SH-SY5Y (cell line): Measurements from ENCODE around the gene PDCD7.

Experiments
- GATA2 ChIP-seq: IDR thresholded peaks from 2 replicates; pipeline ENCODE4 v1.6.1; 2011; ENCODE audit warnings: mild to moderate bottlenecking, low read depth, low read length
- GATA3 ChIP-seq: IDR thresholded peaks from 2 replicates; pipeline ENCODE4 v1.6.1; 2011; ENCODE audit warnings: low read depth, mild to moderate bottlenecking, low read length, moderate library complexity

- no peak for TF ChIP-seq GATA3
- TF ChIP-seq GATA2: no peak
Measured at GRCh38 chr15:65068403-65068788, 65.2 kb downstream of the PDCD7 start.
